Testis (tissue), 2 donors: Measurements from ENCODE around the gene ANXA8L1.
"Not testable (repeated sequence)": the region's sequence is repeated elsewhere in the genome, so short reads cannot be mapped to it uniquely, and the experiment has no call there.

ENCODE experiments used
- CTCF ChIP-seq, 3 experiments: fragments of 450-650 bp in 2 of 3; fragments of 200-600 bp in 1 of 3; sonication (generic) in 1 of 3; IDR thresholded peaks; one replicate each; pipeline ENCODE4 v1.5.1; 2016 to 2019; ENCODE audit warnings: antibody characterized with exemption in 3 of 3, mild to moderate bottlenecking in 2 of 3, moderate library complexity in 1 of 3
- POLR2A ChIP-seq: fragments of 450-650 bp; IDR thresholded peaks from one replicate; pipeline ENCODE4 v1.6.1; 2017; ENCODE audit warnings: antibody characterized with exemption, mild to moderate bottlenecking, moderate library complexity

DNA sequence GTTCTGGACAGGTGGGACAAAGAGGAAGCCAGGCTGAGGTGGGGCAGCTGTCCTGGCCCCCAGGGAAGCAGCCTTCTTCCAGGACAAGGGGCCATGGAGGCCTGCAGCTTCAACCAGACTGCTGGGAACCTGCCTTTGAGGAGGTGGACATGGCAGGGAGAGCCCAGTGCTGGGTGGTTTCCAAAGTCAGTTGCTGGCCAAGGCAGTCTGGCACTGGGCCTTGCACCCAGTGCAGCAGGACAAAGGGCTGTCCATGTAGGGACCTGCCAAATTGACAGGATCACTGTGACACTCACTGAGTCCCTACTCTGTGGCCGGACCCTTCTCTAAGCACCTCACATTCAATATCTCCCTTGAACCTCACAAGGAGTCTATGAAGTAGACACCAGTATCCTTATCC, 1.4 kb downstream of the ANXA8L1 start:
- TF ChIP-seq CTCF (IDR thresholded peaks at IDR 0.05); POLR2A: not testable (repeated sequence)
